ENCODE measurements around the gene RAD51B.

RAD51B gene

GRCh38 chr14:68397371-68397811 is 577.8 kb downstream of the RAD51B start:
- no peak overlapping the region for H3K4me2 ChIP-seq (ENCODE audit: low read depth, low read length)
- H3K4me1 ChIP-seq (ENCODE audit: low read length), result no peaks in the 10 kb centered on the region
- TF ChIP-seq EZH2phosphoT487 (IDR thresholded peaks at IDR 0.05; ENCODE audit: low read length) (no peak), CTCF (IDR thresholded peaks at IDR 0.05; ENCODE audit: low read length) (no peak), EZH2 (optimal IDR thresholded peaks at IDR 0.05; ENCODE audit: low read depth, low read length) (no peak)
- H3K79me2 ChIP-seq (ENCODE audit: low read length), result no peaks in the 10 kb centered on the region
- no peaks in the 10 kb centered on the region for H3K9me2 ChIP-seq (replicated peaks; ENCODE audit: insufficient read depth, low read length)
- H3K27me3 ChIP-seq (replicated peaks; ENCODE audit: insufficient read depth, low read length), result no peaks in the 10 kb centered on the region
- H3K36me3 ChIP-seq (replicated peaks; ENCODE audit: insufficient read depth, low read length), result no peaks in the 10 kb centered on the region
- no peak overlapping the region for H2AFZ ChIP-seq (ENCODE audit: low read length)
- H3F3A ChIP-seq (ENCODE audit: insufficient read depth, low read length), result no peaks in the 10 kb centered on the region
- no peaks in the 10 kb centered on the region for H4K20me1 ChIP-seq (ENCODE audit: insufficient read depth, low read length)
- DNase-seq, result no peak
- no peak overlapping the region for H3K9ac ChIP-seq (ENCODE audit: low read length)
- no peak overlapping the region for H3K27ac ChIP-seq (ENCODE audit: low read length)
- no peak overlapping the region for H3K4me3 ChIP-seq (ENCODE audit: low read length)
- H3K9me3 ChIP-seq (replicated peaks; ENCODE audit: insufficient read depth, low read length), result no peaks in the 10 kb centered on the region

- H3K36me3 ChIP-seq (replicated peaks; ENCODE audit: insufficient read depth, low read length), result no peaks in the 10 kb centered on the region
- H3K79me2 ChIP-seq (ENCODE audit: low read length), result no peaks in the 10 kb centered on the region
- no peaks in the 10 kb centered on the region for H3K9me2 ChIP-seq (replicated peaks; ENCODE audit: insufficient read depth, low read length)
- H2AFZ ChIP-seq (ENCODE audit: low read length), result no peak overlapping the region
- H3K9ac ChIP-seq (ENCODE audit: low read length), result no peak overlapping the region
- no peaks in the 10 kb centered on the region for H3F3A ChIP-seq (ENCODE audit: insufficient read depth, low read length)
- no peaks in the 10 kb centered on the region for H3K9me3 ChIP-seq (replicated peaks; ENCODE audit: insufficient read depth, low read length)
- H3K27ac ChIP-seq (ENCODE audit: low read length), result no peak overlapping the region
- H3K4me3 ChIP-seq (ENCODE audit: low read length), result no peak overlapping the region
- H4K20me1 ChIP-seq (ENCODE audit: insufficient read depth, low read length), result no peaks in the 10 kb centered on the region
- H3K27me3 ChIP-seq (replicated peaks; ENCODE audit: insufficient read depth, low read length), result no peaks in the 10 kb centered on the region
- H3K4me1 ChIP-seq (ENCODE audit: low read length), result no peaks in the 10 kb centered on the region
- TF ChIP-seq EZH2phosphoT487 (IDR thresholded peaks at IDR 0.05; ENCODE audit: low read length) (no peak), CTCF (IDR thresholded peaks at IDR 0.05; ENCODE audit: low read length) (no peak), EZH2 (optimal IDR thresholded peaks at IDR 0.05; ENCODE audit: low read depth, low read length) (no peak)
- H3K4me2 ChIP-seq (ENCODE audit: low read depth, low read length), result no peak overlapping the region
- no peak for DNase-seq
These were observed 578.2 kb downstream of the RAD51B start for GRCh38 chr14:68397822-68398221.

- no peak overlapping the region for H3K4me2 ChIP-seq (ENCODE audit: low read depth, low read length)
These were observed 578.8 kb downstream of the RAD51B start for GRCh38 chr14:68398370-68398769.

More at GRCh38 chr14:68398370-68398769, 578.8 kb downstream of the RAD51B start:
- Histone ChIP-seq H3K4me3 (ENCODE audit: low read length) (no peak overlapping the region), H3F3A (ENCODE audit: insufficient read depth, low read length) (no peaks in the 10 kb centered on the region), H3K36me3 (replicated peaks; ENCODE audit: insufficient read depth, low read length) (no peaks in the 10 kb centered on the region), H2AFZ (ENCODE audit: low read length) (no peak overlapping the region), H3K9me2 (replicated peaks; ENCODE audit: insufficient read depth, low read length) (no peaks in the 10 kb centered on the region), H4K20me1 (ENCODE audit: insufficient read depth, low read length) (no peaks in the 10 kb centered on the region), H3K27me3 (replicated peaks; ENCODE audit: insufficient read depth, low read length) (no peaks in the 10 kb centered on the region), H3K79me2 (ENCODE audit: low read length) (no peaks in the 10 kb centered on the region), H3K4me1 (ENCODE audit: low read length) (no peaks in the 10 kb centered on the region), H3K9ac (ENCODE audit: low read length) (no peak overlapping the region), H3K9me3 (replicated peaks; ENCODE audit: insufficient read depth, low read length) (no peaks in the 10 kb centered on the region), H3K27ac (ENCODE audit: low read length) (no peak overlapping the region)
- no peak for TF ChIP-seq EZH2 (optimal IDR thresholded peaks at IDR 0.05; ENCODE audit: low read depth, low read length)
- TF ChIP-seq EZH2phosphoT487 (IDR thresholded peaks at IDR 0.05; ENCODE audit: low read length), result no peak
- TF ChIP-seq CTCF (IDR thresholded peaks at IDR 0.05; ENCODE audit: low read length), result no peak
- no peak for DNase-seq
